HepG2 (cell line): ENCODE measurements around the gene IRF2. TPM values are rescaled to one million over a fixed set of nuclear protein-coding genes. Genes with fewer than 3 reads are reported as not detected.

Source experiments
- ATAC-seq: fragments of 200-7000 bp; cut with Tn5 transposase; 3 replicates; pipeline ENCODE4 v1.9.1; 2020; ENCODE audit warnings: mild to moderate bottlenecking, moderate library complexity
- BruUV-seq: library from RNA; stranded (reverse); fragments of 400-500 nt; replicated peaks from 2 replicates; lab custom pipeline; 2021; lab: Mats Ljungman, UMichigan
- CTCF ChIA-PET: fragments of 300-600 bp; formaldehyde crosslinking; extraction: SDS; loops from one replicate; lab custom pipeline; 2021; ENCODE audit warnings: low total read pairs, inconsistent platforms, low intra/inter-chr PET ratio; lab: Yijun Ruan, JAX
- POLR2A ChIA-PET: fragments of 350-600 bp; sonication (Branson Sonifier 250); formaldehyde crosslinking; loops from one replicate; lab custom pipeline; 2020; ENCODE audit warnings: antibody characterized with exemption, inconsistent platforms; lab: Yijun Ruan, JAX
- DNase-seq: peaks from one replicate; pipeline ENCODE4 v3.0.0-alpha.2; 2015; ENCODE audit warnings: low spot score
- FAIRE-seq: peaks from 3 replicates; lab custom pipeline; 2011; peaks lifted over from hg19 to GRCh38; lab: Jason Lieb, UNC
- H2AFZ ChIP-seq: one replicate; pipeline ENCODE4 v1.6.1; 2011; ENCODE audit warnings: low read length, inconsistent platforms
- H3K27ac ChIP-seq: fragments of 300-600 bp; 3 replicates; pipeline ENCODE4 v1.8.0; 2011; ENCODE audit warnings: mixed run types, mild to moderate bottlenecking, mixed read lengths, low read length, inconsistent platforms; ENCODE audit not compliant: insufficient read depth; ENCODE audit errors: extremely low read length
- H3K27me3 ChIP-seq, 2 experiments: fragments of 200-600 bp in 1 of 2; 2 replicates in 1 of 2; 3 replicates in 1 of 2; pipeline versions ENCODE4 v1.6.0 to v1.8.0; 2011; ENCODE audit warnings: low read length in 2 of 2, mild to moderate bottlenecking in 2 of 2, moderate library complexity in 2 of 2, inconsistent platforms in 1 of 2; ENCODE audit not compliant: insufficient read depth in 2 of 2, control insufficient read depth in 1 of 2
- H3K36me3 ChIP-seq, 2 experiments: fragments of 200-600 bp in 1 of 2; replicated peaks in 1 of 2; 2 replicates in 1 of 2; 3 replicates in 1 of 2; pipeline versions ENCODE4 v1.5.1 to v1.8.0; 2011; ENCODE audit warnings: low read length in 2 of 2, inconsistent platforms in 1 of 2; ENCODE audit not compliant: insufficient read depth in 2 of 2, control insufficient read depth in 1 of 2
- H3K4me1 ChIP-seq: 2 replicates; pipeline ENCODE4 v1.5.1; 2012; ENCODE audit warnings: low read length, inconsistent platforms; ENCODE audit not compliant: insufficient read depth
- H3K4me2 ChIP-seq: 2 replicates; pipeline ENCODE4 v1.6.0; 2011; ENCODE audit warnings: low read depth, low read length, inconsistent platforms
- H3K4me3 ChIP-seq, 3 experiments: fragments of 200-600 bp in 1 of 3; sonication (generic), shearing (Covaris generic) in 1 of 3; replicated peaks in 1 of 3; 2 replicates each; pipeline ENCODE4 v1.5.1; 2011 to 2016; ENCODE audit warnings: low read length in 3 of 3, inconsistent platforms in 2 of 3, low read depth in 2 of 3, mild to moderate bottlenecking in 2 of 3, control low read depth in 1 of 3, mixed read lengths in 1 of 3; ENCODE audit not compliant: insufficient read depth in 1 of 3
- H3K79me2 ChIP-seq: one replicate; pipeline ENCODE4 v1.6.1; 2011; ENCODE audit warnings: low read length, inconsistent platforms; ENCODE audit not compliant: insufficient read depth
- H3K9ac ChIP-seq: 2 replicates; pipeline ENCODE4 v1.6.0; 2011; ENCODE audit warnings: mild to moderate bottlenecking, low read depth, low read length, inconsistent platforms; ENCODE audit not compliant: insufficient read depth
- H3K9me3 ChIP-seq: 2 replicates; pipeline ENCODE4 v1.5.1; 2012; ENCODE audit warnings: mild to moderate bottlenecking, low read length
- H4K20me1 ChIP-seq: 2 replicates; pipeline ENCODE4 v1.6.0; 2011; ENCODE audit warnings: inconsistent platforms, mild to moderate bottlenecking, low read length, moderate library complexity; ENCODE audit not compliant: insufficient read depth
- ARID4A ChIP-seq: sonication (generic); formaldehyde crosslinking; IDR thresholded peaks from 2 replicates; pipeline ENCODE4 v1.5.0; 2020; ENCODE audit warnings: mild to moderate bottlenecking, missing genetic modification reagents, borderline replicate concordance
- CC2D1A ChIP-seq: sonication (generic); formaldehyde crosslinking; IDR thresholded peaks from 2 replicates; pipeline ENCODE4 v1.8.1; 2023; ENCODE audit warnings: mild to moderate bottlenecking, missing genetic modification reagents
- GLMP ChIP-seq: sonication (generic); formaldehyde crosslinking; IDR thresholded peaks from 2 replicates; pipeline ENCODE4 v1.9.0; 2021; ENCODE audit warnings: missing genetic modification reagents, mild to moderate bottlenecking, borderline replicate concordance
- MAFK ChIP-seq, 2 experiments: IDR thresholded peaks in 1 of 2; conservative IDR thresholded peaks in 1 of 2; 2 replicates each; pipeline ENCODE4 v1.6.1; 2011; ENCODE audit warnings: improper control_type of control experiment in 2 of 2, low read length in 2 of 2
- MTA1 ChIP-seq: sonication (generic); formaldehyde crosslinking; IDR thresholded peaks from 2 replicates; pipeline ENCODE4 v1.4.0; 2020; ENCODE audit warnings: missing genetic modification reagents, mild to moderate bottlenecking, borderline replicate concordance
- RNF219 ChIP-seq: sonication (generic); formaldehyde crosslinking; IDR thresholded peaks from 2 replicates; pipeline ENCODE4 v1.5.0; 2020; ENCODE audit warnings: mild to moderate bottlenecking, missing genetic modification reagents
- TAF15 ChIP-seq: fragments of 200-400 bp; formaldehyde crosslinking; IDR thresholded peaks from one replicate; pipeline ENCODE4 v1.6.1; 2018; ENCODE audit warnings: mild to moderate bottlenecking, low read depth, low read length; ENCODE audit not compliant: poor library complexity, severe bottlenecking
- ZNF276 ChIP-seq: sonication (generic); formaldehyde crosslinking; IDR thresholded peaks from 2 replicates; pipeline ENCODE4 v1.4.0; 2020; ENCODE audit warnings: mild to moderate bottlenecking, low read depth, missing genetic modification reagents
- ZNF354B ChIP-seq: sonication (generic); formaldehyde crosslinking; IDR thresholded peaks from 2 replicates; pipeline ENCODE4 v1.8.0; 2022; ENCODE audit warnings: mild to moderate bottlenecking, missing genetic modification reagents
- ZNF570 ChIP-seq: sonication (generic); formaldehyde crosslinking; IDR thresholded peaks from 2 replicates; pipeline ENCODE4 v1.4.0; 2020; ENCODE audit warnings: mild to moderate bottlenecking, missing genetic modification reagents, borderline replicate concordance
- ZSCAN22 ChIP-seq: sonication (generic); formaldehyde crosslinking; IDR thresholded peaks from 2 replicates; pipeline ENCODE4 v1.4.0; 2020; ENCODE audit warnings: mild to moderate bottlenecking, missing genetic modification reagents
- WGBS: methylation state at CpG from one replicate; pipeline ENCODE4 v1.1.6; 2017; ENCODE audit warnings: low lambda C conversion rate; 5-methylcytosine and 5-hydroxymethylcytosine counted together
- in situ Hi-C: cut with HindIII; loops from 2 replicates; pipeline ENCODE4 v1.10.0; 2017; ENCODE audit warnings: low pct_unique_long_range_greater_than_20kb; ENCODE audit not compliant: extremely low pct_ligation_motif_present
- intact Hi-C: fragments of 100-400 bp; cut with micrococcal nuclease; formaldehyde crosslinking; loops from one replicate; pipeline ENCODE4 v1.10.0; 2022; ENCODE audit not compliant: unreplicated experiment
- polyA plus RNA-seq, 8 experiments: library from polyadenylated mRNA; depleted of rRNA in 3 of 8; stranded (reverse) in 7 of 8; unstranded in 1 of 8; fragments of >200 nt; fragmentation: Illumina TruSeq in 4 of 8; extraction: Trizol in 4 of 8; gene quantifications; 2 replicates each; pipeline versions ENCODE4 v1.2.1 to v1.2.3, GENCODE V29; 2011 to 2016; ENCODE audit warnings: low read depth in 4 of 8, missing spikeins in 1 of 8, mixed read lengths in 1 of 8; ENCODE audit not compliant: insufficient read depth in 1 of 8
- total RNA-seq, 5 experiments: library from RNA; depleted of rRNA; stranded (reverse); fragments of >200 nt; fragmentation: Illumina TruSeq; extraction: Trizol; gene quantifications; 2 replicates each; pipeline ENCODE4 v1.2.3, GENCODE V29; 2016; ENCODE audit warnings: low read depth in 1 of 5

The IRF2 gene
- total and polyA plus RNA-seq, 2 of the 13 experiments (the other 11 are each of a cell fraction or from before 2014, with no cell fraction given): 15.5 to 28.8 TPM

GRCh38 chr4:184348311-184349233, 125.8 kb downstream of the IRF2 start:
- ATAC-seq (peak; percentile 90), DNase-seq (peak; percentile 99), FAIRE-seq (peak; percentile 98)
- H3K27me3 ChIP-seq: no peaks in the 10 kb centered on the region
- H3K4me2 ChIP-seq: peak overlapping the region; percentile 100
- H3K36me3 ChIP-seq: no peaks in the 10 kb centered on the region
- peak overlapping the region; percentile 100 for H3K27ac ChIP-seq
- no peaks in the 10 kb centered on the region for H3K9me3 ChIP-seq
- peak overlapping the region; percentile 90 for H3K9ac ChIP-seq
- no peaks in the 10 kb centered on the region for H3K79me2 ChIP-seq
- no peak overlapping the region for H2AFZ ChIP-seq
- in situ Hi-C loops: no loop called here
- TSS peak; percentile 87 for BruUV-seq
- H3K4me3 ChIP-seq: peak overlapping the region; percentile 47 to 71 (median 62)
- WGBS: 3% methylated on average over 13 of the region's 15 CpGs
- H3K4me1 ChIP-seq: peaks cover 86% of the 10 kb centered on the region
- intact Hi-C loops: loop anchor here (1.0 to 5.0 kb wide), 6 partner anchors 16 to 124 kb away; partner anchors contain the start of gene IRF2
- POLR2A ChIA-PET: interaction anchor here (0.6 to 3.1 kb wide), 25 partner anchors 9 to 1030 kb away, joined by 3 to 34 read pairs (median 5); partner anchors contain the start of genes CENPU and IRF2
- CTCF ChIA-PET: no interaction called here
- no peaks in the 10 kb centered on the region for H4K20me1 ChIP-seq
- TF ChIP-seq RNF219 (no peak), CC2D1A (CRISPR knock-in tag) (no peak), GLMP (no peak), ZNF354B (CRISPR knock-in tag) (no peak), MTA1 (CRISPR knock-in tag) (0 out of 2 replicates have a peak, but pooled peaks have one; percentile 59), MAFK (conservative IDR thresholded peaks at IDR 0.05 in 1 of 2, IDR thresholded peaks at IDR 0.05 in 1 of 2; ENCODE audit: low read length in 2 of 2) (peak; percentile 17 to 42; a peak in 2 of 4 replicates), ZSCAN22 (CRISPR knock-in tag) (no peak), ARID4A (peak; percentile 74; the same call in 1 of the 2 replicates), TAF15 (no peak), ZNF570 (CRISPR knock-in tag) (no peak), ZNF276 (CRISPR knock-in tag) (no peak)
